ENCODE results near the gene ZNF474. TPM values are rescaled to one million over a fixed set of nuclear protein-coding genes. Genes with fewer than 3 reads are reported as not detected.
"Not testable (repeated sequence)": the region's sequence is repeated elsewhere in the genome, so short reads cannot be mapped to it uniquely, and the experiment has no call there.

Gene ZNF474
- total and polyA plus RNA-seq, 9 donors: 0.12 to 5.7 (median 0.31) TPM; not detected in 1

- Histone ChIP-seq H3K4me1 (ENCODE audit: insufficient read depth) (no peaks in the 10 kb centered on the region), H3K4me3 (no peak overlapping the region), H3K9me3 (no peaks in the 10 kb centered on the region), H3K27me3 (no peaks in the 10 kb centered on the region), H3K36me3 (no peaks in the 10 kb centered on the region), H3K27ac (no peak overlapping the region)
- intact Hi-C loops (cut with DNase I): loop anchor here in 1 of 4 donors (10.0 kb wide), 1 partner anchor 325 kb away; no protein-coding TSS in a partner anchor
- no peak for DNase-seq
- 16 to 27% (median 22%) methylated on average over 2 of the region's 2 CpGs for WGBS, 3 donors
- TF ChIP-seq EP300 (IDR thresholded peaks at IDR 0.05): no peak
- no peak for TF ChIP-seq POLR2A (IDR thresholded peaks at IDR 0.05)
- no peak for TF ChIP-seq CTCF (IDR thresholded peaks at IDR 0.05)
Measured at GRCh38 chr5:122089096-122090013, 40.0 kb upstream of the ZNF474 start.

GRCh38 chr5:122091936-122092600 lies 37.3 kb upstream of the ZNF474 start:
- Histone ChIP-seq H3K9me3 (no peaks in the 10 kb centered on the region), H3K36me3 (no peaks in the 10 kb centered on the region), H3K27me3 (no peaks in the 10 kb centered on the region), H3K27ac (no peak overlapping the region), H3K4me1 (ENCODE audit: insufficient read depth) (no peaks in the 10 kb centered on the region), H3K4me3 (no peak overlapping the region)
- DNase-seq: no peak
- WGBS, 3 donors: 52 to 56% (median 55%) methylated on average over 9 of the region's 9 CpGs
- intact Hi-C loops (cut with DNase I): loop anchor here in 1 of 4 donors (10.0 kb wide), 1 partner anchor 323 kb away; no protein-coding TSS in a partner anchor
- TF ChIP-seq EP300 (IDR thresholded peaks at IDR 0.05) (no peak), CTCF (IDR thresholded peaks at IDR 0.05) (no peak), POLR2A (IDR thresholded peaks at IDR 0.05) (no peak)

- Histone ChIP-seq H3K4me3 (no peak overlapping the region), H3K9me3 (no peaks in the 10 kb centered on the region), H3K27me3 (no peaks in the 10 kb centered on the region), H3K4me1 (ENCODE audit: insufficient read depth) (no peaks in the 10 kb centered on the region), H3K36me3 (no peaks in the 10 kb centered on the region), H3K27ac (no peak overlapping the region)
- WGBS, 3 donors: 34 to 37% (median 35%) methylated on average over 7 of the region's 7 CpGs
- intact Hi-C loops (cut with DNase I): loop anchor here in 1 of 4 donors (10.0 kb wide), 1 partner anchor 321 kb away; no protein-coding TSS in a partner anchor
- no peak for TF ChIP-seq CTCF (IDR thresholded peaks at IDR 0.05)
- no peak for DNase-seq
Measured at GRCh38 chr5:122093415-122094180, 35.7 kb upstream of the ZNF474 start.

- not testable (repeated sequence) for H3K4me3 ChIP-seq; H3K36me3 ChIP-seq; H3K9me3 ChIP-seq; H3K27ac ChIP-seq; H3K4me1 ChIP-seq (ENCODE audit: insufficient read depth); H3K27me3 ChIP-seq; DNase-seq
- 89 to 94% (median 90%) methylated on average over 5 of the region's 5 CpGs for WGBS, 3 donors
- intact Hi-C loops (cut with DNase I): loop anchor here in 1 of 4 donors (10.0 kb wide), 1 partner anchor 321 kb away; no protein-coding TSS in a partner anchor
Measured at GRCh38 chr5:122094251-122094650, 35.1 kb upstream of the ZNF474 start.

Measured in ovary (tissue), 9 donors.